SJCRH30 (cell line): Measurements from ENCODE around the gene AK2. TPM values are rescaled to one million over a fixed set of nuclear protein-coding genes. Genes with fewer than 3 reads are reported as not detected.
A peak's percentile ranks its signal among the peaks of the same experiment; 100 is the strongest.
"Not testable (repeated sequence)": the region's sequence is repeated elsewhere in the genome, so short reads cannot be mapped to it uniquely, and the experiment has no call there.

Experiments used
- DNase-seq, 2 experiments: peaks; one replicate each; pipeline ENCODE4 v3.0.0-alpha.2; 2015 to 2020
- H3K27ac ChIP-seq: fragments of 250-450 bp; sonication (Bioruptor Pico); 2 replicates; pipeline ENCODE4 v1.5.1; 2020; ENCODE audit warnings: mild to moderate bottlenecking, moderate library complexity
- H3K27me3 ChIP-seq: fragments of 250-450 bp; sonication (Bioruptor Pico); 2 replicates; pipeline ENCODE4 v1.5.1; 2020; ENCODE audit warnings: mild to moderate bottlenecking, moderate library complexity
- H3K36me3 ChIP-seq: fragments of 250-450 bp; sonication (Bioruptor Pico); 2 replicates; pipeline ENCODE4 v1.5.1; 2020; ENCODE audit warnings: mild to moderate bottlenecking, moderate library complexity
- H3K4me1 ChIP-seq: fragments of 250-450 bp; sonication (Bioruptor Pico); 2 replicates; pipeline ENCODE4 v1.5.1; 2020; ENCODE audit warnings: mild to moderate bottlenecking, moderate library complexity
- H3K4me3 ChIP-seq: fragments of 250-450 bp; sonication (Bioruptor Pico); 2 replicates; pipeline ENCODE4 v1.5.1; 2020; ENCODE audit warnings: mild to moderate bottlenecking, moderate library complexity
- H3K9me3 ChIP-seq: fragments of 250-450 bp; sonication (Bioruptor Pico); replicated peaks from 2 replicates; pipeline ENCODE4 v1.5.1; 2020; ENCODE audit warnings: mild to moderate bottlenecking, moderate library complexity
- total RNA-seq: library from RNA; depleted of rRNA; stranded (reverse); fragments of >200 nt; shearing (Covaris generic); gene quantifications from 2 replicates; pipeline ENCODE4 v1.2.3, GENCODE V29; 2014; rRNA removed

The AK2 gene
- 279 and 283 TPM in 2 replicates for total RNA-seq

DNA sequence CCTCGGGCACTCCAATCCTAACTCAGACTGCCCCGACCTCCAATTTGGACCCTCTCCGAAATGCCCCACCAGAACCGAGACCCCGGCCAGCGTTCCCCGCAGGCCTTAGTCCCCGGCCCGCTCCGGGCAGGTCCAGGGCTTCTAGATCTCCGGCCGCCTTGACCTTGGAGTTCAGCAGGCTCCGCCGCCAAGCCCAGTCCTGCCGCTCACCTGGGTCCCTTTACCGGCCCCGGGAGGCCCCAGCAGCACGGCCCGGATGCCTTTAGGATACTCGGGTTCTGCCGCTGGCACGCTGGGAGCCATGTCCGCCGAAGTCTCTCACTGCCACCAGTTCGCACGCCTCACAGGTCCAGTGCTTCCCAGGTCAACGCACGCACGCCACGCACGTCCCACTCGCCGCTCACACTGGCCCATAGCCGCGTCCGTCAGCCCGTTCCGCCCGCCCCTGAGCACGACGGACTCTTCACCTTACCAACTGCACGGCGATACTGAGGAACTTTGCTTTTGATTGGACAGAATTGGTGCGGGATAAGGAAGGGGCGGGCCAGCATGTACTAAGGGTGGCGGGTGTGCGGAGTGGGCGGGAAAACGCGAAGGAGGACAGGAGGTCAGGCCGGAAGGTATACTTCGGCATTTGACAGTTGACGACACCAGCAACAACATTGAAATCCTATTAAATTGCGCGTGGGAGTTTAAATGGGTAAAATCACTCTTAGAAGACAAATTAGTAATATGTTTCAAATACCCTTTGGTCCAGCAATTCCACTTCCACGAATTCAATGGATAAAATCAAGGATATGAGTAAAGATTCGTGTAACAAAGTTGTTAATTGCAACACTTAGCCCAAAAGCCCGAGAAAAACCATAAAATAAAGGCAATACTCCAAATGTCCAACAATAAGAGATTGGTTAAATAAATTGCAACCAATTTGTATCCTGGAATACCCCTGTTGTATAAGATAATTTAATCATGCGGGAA lies at the start of gene AK2:
Gene AK2 (minus strand): TSS at position 358 of the 978 bp plus-strand sequence. CDS start 55 bp downstream, at position 303.
- no peaks in the 10 kb centered on the region for H3K27me3 ChIP-seq
- H3K4me1 ChIP-seq = 0 out of 2 replicates have a peak, but pooled peaks cover 15% of the 10 kb centered on the region
- H3K36me3 ChIP-seq = peaks cover 15% of the 10 kb centered on the region
- peak within 1 kb of the TSS; percentile 84 for H3K4me3 ChIP-seq
- H3K9me3 ChIP-seq = no peaks in the 10 kb centered on the region
- peak; percentile 98 to 99 for DNase-seq
- peak within 1 kb of the TSS; percentile 56 for H3K27ac ChIP-seq

DNA sequence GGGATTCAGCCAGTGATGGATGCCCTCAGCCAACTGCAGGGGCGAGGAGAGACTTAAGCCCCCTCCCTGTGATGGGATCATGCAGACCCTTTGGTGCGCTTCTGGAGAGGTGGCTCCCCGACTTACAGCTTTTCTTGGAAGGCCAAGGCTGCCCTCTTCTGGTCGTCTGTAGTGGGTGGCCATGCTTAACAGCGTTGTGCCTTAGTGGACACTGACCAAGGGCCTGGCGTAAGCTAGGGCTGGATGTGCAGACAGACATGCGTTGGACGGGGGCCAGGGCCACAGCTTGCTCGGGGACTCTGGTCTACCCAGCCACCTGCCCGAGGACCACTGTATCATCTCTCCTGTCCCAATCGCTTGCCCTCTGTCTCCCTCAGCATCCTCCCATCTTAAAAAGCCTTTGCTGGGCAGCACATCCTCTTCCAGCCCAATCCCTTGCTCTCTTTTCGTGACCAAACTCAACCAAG lies 49.7 kb upstream of the AK2 start:
- peak; percentile 85 to 93 for DNase-seq
- Histone ChIP-seq H3K4me3 (no peak overlapping the region), H3K27me3 (no peaks in the 10 kb centered on the region), H3K9me3 (no peaks in the 10 kb centered on the region), H3K36me3 (no peaks in the 10 kb centered on the region), H3K27ac (no peak overlapping the region), H3K4me1 (no peaks in the 10 kb centered on the region)

DNA sequence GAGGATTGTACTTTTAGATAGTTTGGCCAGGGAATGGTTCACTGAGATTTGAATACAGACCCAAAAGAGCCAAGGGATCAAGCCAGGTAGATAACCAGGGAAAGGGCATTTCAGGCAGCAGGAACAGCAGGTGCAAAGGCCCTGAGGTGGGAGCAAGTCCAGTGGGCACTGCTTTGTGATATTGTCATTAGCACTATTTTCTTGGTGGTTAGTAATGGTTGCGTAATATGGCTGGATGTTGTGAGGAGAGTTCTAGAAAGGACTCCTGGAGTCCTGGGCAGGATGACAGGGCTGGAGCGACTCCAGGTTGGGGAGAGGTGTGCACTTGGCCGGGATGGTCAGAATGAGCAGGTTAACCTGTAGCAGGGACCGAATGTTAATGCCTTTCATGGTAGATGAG lies 48.6 kb upstream of the AK2 start:
- H3K9me3 ChIP-seq = no peaks in the 10 kb centered on the region
- H3K36me3 ChIP-seq = no peaks in the 10 kb centered on the region
- H3K4me1 ChIP-seq = no peaks in the 10 kb centered on the region
- no peaks in the 10 kb centered on the region for H3K27me3 ChIP-seq
- no peak for DNase-seq
- no peak overlapping the region for H3K27ac ChIP-seq
- no peak overlapping the region for H3K4me3 ChIP-seq

DNA sequence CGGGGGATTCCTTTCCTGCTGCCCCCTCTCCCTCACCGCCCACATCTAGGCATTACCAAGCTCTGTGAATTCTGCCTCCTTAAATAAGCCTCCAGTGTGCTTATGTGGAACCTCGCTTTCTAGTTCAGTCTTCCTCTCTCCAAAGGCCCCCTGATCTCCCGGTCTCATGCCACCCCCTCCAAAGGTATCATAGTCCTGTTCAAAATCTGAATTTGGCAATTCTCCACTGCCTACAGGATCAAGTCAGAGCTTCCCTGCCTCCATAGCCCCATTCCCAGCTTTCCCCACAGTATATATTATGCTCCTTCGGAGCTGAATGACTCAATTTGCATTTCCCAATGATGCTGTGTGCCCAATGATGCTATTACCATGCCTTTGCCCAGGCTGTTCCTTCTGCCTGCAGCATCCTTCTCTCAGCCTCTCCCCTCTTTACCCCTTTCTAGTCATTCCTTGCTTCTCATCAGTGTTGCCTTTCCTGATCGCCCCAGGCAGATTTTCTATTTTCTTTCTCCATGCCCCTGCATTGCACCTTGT lies 46.0 kb upstream of the AK2 start:
- DNase-seq = no peak
- Histone ChIP-seq H3K4me1 (no peaks in the 10 kb centered on the region), H3K9me3 (no peaks in the 10 kb centered on the region), H3K27ac (no peak overlapping the region), H3K36me3 (no peaks in the 10 kb centered on the region), H3K4me3 (no peak overlapping the region), H3K27me3 (no peaks in the 10 kb centered on the region)

DNA sequence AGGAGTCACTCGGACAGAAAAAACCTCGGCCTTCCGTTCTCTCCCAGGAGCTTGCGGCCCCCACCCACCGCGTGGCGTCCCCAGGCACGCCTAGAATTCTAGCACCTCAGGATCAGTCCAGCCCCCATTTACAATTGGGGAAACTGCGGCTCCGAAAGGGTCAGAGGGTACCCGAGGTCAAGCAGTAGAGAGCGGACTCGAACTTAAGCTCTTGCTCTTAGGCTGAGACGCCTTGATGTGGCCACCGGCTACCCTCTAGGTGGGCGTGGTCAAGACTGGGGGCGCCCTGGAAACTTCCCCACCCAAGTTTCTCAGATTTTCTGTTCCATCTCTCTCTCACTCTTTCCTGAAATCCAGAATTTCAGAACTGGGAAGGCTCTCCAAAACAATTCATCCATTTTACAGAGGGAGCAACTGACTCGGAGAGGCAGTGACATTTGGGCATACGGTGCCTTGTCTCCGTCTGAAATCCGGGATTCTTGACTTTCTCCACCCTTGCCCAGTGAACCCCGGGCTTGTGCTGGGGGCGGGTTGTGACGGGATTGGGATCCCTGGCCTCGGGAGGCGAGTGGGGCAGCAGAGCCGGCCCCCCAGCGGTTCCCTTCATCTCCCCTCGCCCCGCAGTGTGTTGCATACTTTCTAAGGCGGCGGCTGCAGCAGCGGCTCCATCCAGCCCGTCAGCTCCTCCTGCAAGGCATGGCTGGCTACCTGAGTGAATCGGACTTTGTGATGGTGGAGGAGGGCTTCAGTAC lies 45.0 kb upstream of the AK2 start:
- Histone ChIP-seq H3K4me3 (peak overlapping the region; percentile 65), H3K27me3 (no peaks in the 10 kb centered on the region), H3K4me1 (no peaks in the 10 kb centered on the region), H3K9me3 (no peaks in the 10 kb centered on the region), H3K27ac (no peak overlapping the region), H3K36me3 (no peaks in the 10 kb centered on the region)
- DNase-seq = no peak

DNA sequence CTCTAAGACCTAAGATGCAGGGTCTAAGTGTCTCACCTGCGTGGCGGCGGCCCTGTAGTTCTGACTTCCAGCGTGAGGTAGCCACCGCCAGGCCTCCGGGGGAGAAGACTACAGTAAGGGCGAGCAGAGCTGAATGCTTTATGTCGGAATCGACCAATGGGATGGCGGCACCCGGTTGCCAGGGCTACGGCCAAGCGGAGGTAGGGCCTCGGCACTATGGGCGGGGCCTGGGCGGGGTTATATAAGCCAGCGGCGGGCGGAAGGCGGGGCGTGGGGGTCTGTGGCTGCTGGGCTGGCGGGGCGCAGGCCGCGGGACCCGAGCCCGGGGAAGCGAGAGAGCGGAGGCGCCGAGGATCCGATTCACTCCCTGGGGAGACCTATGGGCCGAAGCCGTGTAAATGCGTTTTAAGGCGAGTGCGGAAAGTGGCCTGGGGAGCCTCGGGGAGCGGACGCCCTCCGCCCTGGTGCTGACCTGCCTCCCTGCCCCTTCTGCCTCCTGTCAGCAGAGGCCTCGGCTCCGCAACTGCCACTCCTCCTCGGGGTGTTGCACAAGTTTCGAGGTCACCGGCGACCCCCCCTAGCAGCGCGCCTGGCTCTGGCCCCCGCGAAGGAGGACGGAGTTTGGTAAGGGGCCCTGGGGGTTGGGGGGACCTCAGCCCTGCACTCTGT lies 44.3 kb upstream of the AK2 start, which contains the start of gene AZIN2:
Gene AZIN2 (plus strand): TSS at position 269 of the 669 bp plus-strand sequence. CDS start 1,097 bp downstream, outside the sequence.
- Histone ChIP-seq H3K9me3 (no peaks in the 10 kb centered on the region), H3K27me3 (no peaks in the 10 kb centered on the region), H3K36me3 (no peaks in the 10 kb centered on the region), H3K4me1 (no peaks in the 10 kb centered on the region), H3K4me3 (peak within 1 kb of the TSS; percentile 65), H3K27ac (no peak within 1 kb of the TSS)
- DNase-seq = peak; percentile 98

DNA sequence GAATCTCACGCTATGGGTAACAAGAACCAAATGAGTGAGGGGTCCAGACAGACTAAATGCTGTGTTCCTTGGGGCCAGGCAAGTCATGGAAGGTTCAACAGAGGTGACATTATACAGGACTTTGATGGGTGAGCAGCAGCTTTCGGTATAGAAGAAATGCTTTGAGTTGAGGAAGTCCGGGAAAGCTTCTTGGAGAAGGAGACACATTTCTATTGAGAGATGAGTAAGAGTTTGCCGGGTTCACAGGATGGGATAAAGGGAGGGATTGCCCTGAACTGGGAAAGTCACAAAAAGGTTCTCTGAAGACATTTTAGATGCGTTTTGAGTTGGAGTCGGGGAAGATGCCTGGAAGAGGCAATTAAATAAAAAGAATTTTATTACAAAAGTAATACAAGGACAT lies 43.7 kb upstream of the AK2 start:
- H3K27ac ChIP-seq = no peak overlapping the region
- no peaks in the 10 kb centered on the region for H3K27me3 ChIP-seq
- no peak for DNase-seq
- H3K4me3 ChIP-seq = peak overlapping the region; percentile 65
- H3K4me1 ChIP-seq = no peaks in the 10 kb centered on the region
- H3K36me3 ChIP-seq = no peaks in the 10 kb centered on the region
- H3K9me3 ChIP-seq = no peaks in the 10 kb centered on the region

DNA sequence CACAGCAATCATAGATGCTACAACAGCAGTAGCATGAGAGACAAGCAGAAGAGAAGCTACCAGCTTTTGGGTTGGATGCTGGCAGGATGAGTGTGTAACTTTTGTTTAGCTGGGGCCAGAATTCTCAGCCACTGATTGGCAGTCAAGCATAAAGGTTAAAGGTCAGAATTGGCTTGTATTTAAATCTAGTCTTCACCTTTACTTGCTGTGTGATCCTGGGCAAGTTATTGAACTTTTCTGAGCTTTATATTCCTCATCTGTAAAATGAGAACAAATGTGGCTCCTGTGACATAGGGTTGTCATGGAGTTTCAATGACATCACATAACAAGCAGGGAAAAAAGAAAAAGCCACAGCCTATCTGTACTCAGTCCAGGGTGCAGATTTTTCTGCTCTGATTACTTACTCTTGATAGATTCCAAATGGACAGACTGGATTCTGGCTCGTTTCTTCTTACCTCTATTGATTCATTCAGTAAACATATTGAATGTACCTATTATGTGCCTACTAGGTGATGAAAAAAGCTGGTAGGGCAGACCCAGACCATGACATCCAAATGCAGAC lies 41.4 kb upstream of the AK2 start:
- Histone ChIP-seq H3K4me3 (no peak overlapping the region), H3K4me1 (no peaks in the 10 kb centered on the region; the same call in 1 of the 2 replicates), H3K27me3 (no peaks in the 10 kb centered on the region), H3K27ac (no peak overlapping the region), H3K9me3 (no peaks in the 10 kb centered on the region), H3K36me3 (no peaks in the 10 kb centered on the region)
- DNase-seq = no peak

DNA sequence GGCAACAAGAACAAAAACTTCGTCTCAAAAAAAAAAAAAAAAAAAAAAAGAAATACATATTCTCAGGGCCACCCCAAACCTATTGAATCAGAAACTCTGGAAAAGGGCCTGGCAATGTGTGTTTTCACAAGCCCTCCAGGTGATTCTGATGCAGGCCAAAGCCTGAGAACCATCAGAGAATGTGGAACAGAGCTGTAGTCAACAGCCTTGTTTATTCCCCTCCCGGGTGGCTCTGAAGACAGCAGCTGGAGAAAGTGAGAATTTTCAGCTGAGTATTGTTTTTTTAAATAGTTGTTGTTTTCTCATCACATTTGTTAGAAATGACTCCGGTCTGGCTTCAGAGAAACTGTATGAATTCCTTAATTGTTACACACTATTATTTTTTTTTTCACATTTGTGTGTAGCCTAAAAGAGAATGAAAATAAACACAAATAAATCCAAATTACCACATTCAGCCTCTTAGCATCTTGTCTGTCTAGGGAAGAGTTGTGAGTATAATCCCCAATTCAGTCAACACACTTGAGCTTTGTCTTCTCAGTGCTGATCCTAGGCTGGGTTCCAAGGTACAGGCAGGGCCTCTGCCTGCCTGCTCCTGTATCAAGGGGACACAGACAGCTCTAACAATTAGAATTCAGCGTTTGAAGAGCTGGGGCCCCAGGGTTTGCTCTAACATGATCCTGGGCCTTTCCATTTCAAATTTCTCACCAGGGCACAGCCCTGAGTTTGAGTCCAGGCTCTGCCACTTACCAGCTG lies 37.7 kb upstream of the AK2 start:
- H3K27me3 ChIP-seq = no peaks in the 10 kb centered on the region
- H3K27ac ChIP-seq = no peak overlapping the region
- no peaks in the 10 kb centered on the region; the same call in 1 of the 2 replicates for H3K4me1 ChIP-seq
- peak; percentile 31 to 54 for DNase-seq
- H3K4me3 ChIP-seq = no peak overlapping the region
- H3K36me3 ChIP-seq = no peaks in the 10 kb centered on the region
- no peaks in the 10 kb centered on the region for H3K9me3 ChIP-seq

DNA sequence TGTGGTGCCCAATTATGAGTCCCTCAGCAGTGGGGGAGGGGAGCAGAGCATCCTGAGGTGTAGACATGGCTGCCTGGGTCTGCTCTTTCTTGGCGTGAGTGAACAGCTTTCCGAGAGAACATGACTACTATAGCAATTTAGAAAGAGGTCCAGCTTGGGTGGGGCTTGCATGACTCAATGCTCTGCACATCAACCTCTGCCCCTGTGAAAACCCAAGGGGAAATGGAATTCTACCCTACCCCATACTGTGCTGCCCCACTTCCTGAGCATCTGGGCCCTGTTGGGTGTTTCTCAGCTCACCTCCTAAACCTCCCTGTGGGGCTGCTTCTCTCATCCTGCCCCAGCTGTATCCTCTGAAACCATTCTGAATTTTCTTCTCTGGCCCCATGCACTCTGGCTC lies 36.0 kb upstream of the AK2 start:
- Histone ChIP-seq H3K27me3 (no peaks in the 10 kb centered on the region), H3K27ac (no peak overlapping the region), H3K4me1 (peaks cover 7% of the 10 kb centered on the region), H3K36me3 (no peaks in the 10 kb centered on the region), H3K9me3 (no peaks in the 10 kb centered on the region), H3K4me3 (no peak overlapping the region)
- no peak for DNase-seq

DNA sequence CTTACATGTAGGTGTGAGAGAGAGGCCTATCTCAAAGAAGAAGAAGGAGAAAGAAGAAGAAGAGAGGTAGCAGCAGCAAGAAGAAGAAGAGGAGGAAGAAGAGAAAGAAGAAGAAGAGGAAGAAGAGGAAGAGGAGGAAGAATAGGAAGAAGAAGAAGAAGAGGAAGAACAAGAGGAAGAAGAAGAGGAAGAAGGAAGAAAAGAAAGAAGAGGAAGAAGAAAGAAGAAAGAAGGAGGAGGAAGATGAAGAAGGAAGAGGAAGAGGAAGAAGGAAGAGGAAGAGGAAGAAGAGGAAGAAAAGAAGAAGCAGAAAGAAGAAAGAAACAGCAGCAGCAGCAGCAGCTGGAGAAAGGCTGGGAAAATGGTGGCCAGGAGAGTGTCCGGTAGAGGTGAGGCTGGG lies 33.9 kb upstream of the AK2 start:
- Histone ChIP-seq H3K36me3 (no peaks in the 10 kb centered on the region), H3K27ac (no peak overlapping the region), H3K27me3 (no peaks in the 10 kb centered on the region), H3K4me3 (no peak overlapping the region), H3K4me1 (peaks cover 14% of the 10 kb centered on the region), H3K9me3 (peaks cover 11% of the 10 kb centered on the region; the same call in 1 of the 2 replicates)
- DNase-seq = no peak

DNA sequence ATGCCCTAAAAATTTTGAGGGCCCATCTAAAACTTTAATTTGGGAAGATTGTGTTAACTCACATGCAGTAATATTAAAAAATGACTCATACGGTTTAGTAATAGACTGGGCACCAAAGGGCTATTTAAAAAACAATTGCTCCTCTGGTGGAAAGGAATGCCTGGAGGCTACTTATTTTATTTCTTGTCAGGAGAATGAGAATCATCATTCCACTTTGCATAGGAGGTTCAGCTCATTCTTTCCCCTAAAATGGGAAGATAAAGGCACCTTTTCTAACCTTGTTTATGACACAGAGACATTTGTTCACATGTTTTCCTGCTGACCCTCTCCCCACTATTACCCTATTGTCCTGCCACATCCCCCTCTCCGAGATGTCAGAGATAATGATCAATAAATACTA lies 31.4 kb upstream of the AK2 start:
- Histone ChIP-seq H3K9me3 (peaks cover 33% of the 10 kb centered on the region), H3K4me1 (peaks cover 14% of the 10 kb centered on the region)
- H3K27ac ChIP-seq, H3K4me3 ChIP-seq, H3K27me3 ChIP-seq, H3K36me3 ChIP-seq, DNase-seq: not testable (repeated sequence)

DNA sequence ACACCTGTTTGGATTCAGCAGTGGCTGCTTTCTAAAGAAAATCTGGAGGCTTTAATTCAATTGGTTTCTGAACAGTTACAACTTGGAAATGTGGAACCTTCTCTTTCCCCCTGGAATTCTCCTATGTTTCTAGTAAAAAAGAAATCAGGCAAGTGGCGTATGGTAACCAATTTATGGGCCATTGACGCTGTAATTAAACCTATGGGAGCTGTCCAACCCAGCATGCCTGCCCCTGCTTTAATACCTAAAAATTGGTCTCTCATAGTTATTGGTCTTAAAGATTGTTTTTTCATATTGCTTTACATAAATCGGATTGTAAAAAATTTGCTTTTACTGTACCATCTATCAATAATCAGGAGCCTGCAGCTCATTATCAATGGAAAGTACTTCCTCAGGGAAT lies 29.8 kb upstream of the AK2 start:
- H3K9me3 ChIP-seq = peaks cover 42% of the 10 kb centered on the region
- H3K36me3 ChIP-seq, DNase-seq, H3K4me3 ChIP-seq, H3K27me3 ChIP-seq, H3K27ac ChIP-seq: not testable (repeated sequence)
- H3K4me1 ChIP-seq = peaks cover 19% of the 10 kb centered on the region
